Activated CD4-positive, CD25-positive, alpha-beta regulatory T cell treated with anti-CD3 and anti-CD28 coated beads, Interleukin-2, amount 50 U/mL, for 16 hours (primary cell): ENCODE data around the gene MORN5.

Source experiments
- DNase-seq: peaks from one replicate; pipeline ENCODE4 v3.0.0-alpha.2; 2020; ENCODE audit warnings: low read depth, low spot score

The MORN5 gene

GRCh38 chr9:122214507-122214906, 54.8 kb downstream of the MORN5 start:
- no peak for DNase-seq

GRCh38 chr9:122215663-122216062, 56.0 kb downstream of the MORN5 start:
- DNase-seq, result no peak

GRCh38 chr9:122216138-122216797, 56.6 kb downstream of the MORN5 start:
- DNase-seq, result no peak

- no peak for DNase-seq
These were observed 57.2 kb downstream of the MORN5 start for GRCh38 chr9:122216798-122217418.

- DNase-seq, result no peak
These were observed 57.9 kb downstream of the MORN5 start for GRCh38 chr9:122217640-122218039.

- DNase-seq, result no peak
These were observed 58.6 kb downstream of the MORN5 start for GRCh38 chr9:122218071-122218934.

GRCh38 chr9:122218935-122219855, 59.5 kb downstream of the MORN5 start:
- no peak for DNase-seq

GRCh38 chr9:122219856-122220672, 60.4 kb downstream of the MORN5 start:
- no peak for DNase-seq

- no peak for DNase-seq
These were observed 61.0 kb downstream of the MORN5 start for GRCh38 chr9:122220673-122221182.

- DNase-seq, result no peak
These were observed 61.6 kb downstream of the MORN5 start for GRCh38 chr9:122221183-122221811.

GRCh38 chr9:122222791-122223190, 63.1 kb downstream of the MORN5 start:
- no peak for DNase-seq

GRCh38 chr9:122223435-122223834, 63.7 kb downstream of the MORN5 start:
- no peak for DNase-seq

- DNase-seq, result no peak
These were observed 65.8 kb downstream of the MORN5 start for GRCh38 chr9:122225312-122226141.

- DNase-seq, result no peak
These were observed 66.5 kb downstream of the MORN5 start for GRCh38 chr9:122226142-122226757.

- DNase-seq, result no peak
These were observed 67.3 kb downstream of the MORN5 start for GRCh38 chr9:122226758-122227574.

GRCh38 chr9:122227575-122227900, 67.8 kb downstream of the MORN5 start:
- no peak for DNase-seq

GRCh38 chr9:122228191-122228567, 68.5 kb downstream of the MORN5 start:
- no peak for DNase-seq
